A673 (cell line): Measurements from ENCODE around the gene WDR88. TPM values are rescaled to one million over a fixed set of nuclear protein-coding genes. Genes with fewer than 3 reads are reported as not detected.

Experiments used
- BruUV-seq: library from RNA; stranded (reverse); fragments of 400-500 nt; replicated peaks from 2 replicates; lab custom pipeline; 2021; lab: Mats Ljungman, UMichigan
- CTCF ChIA-PET: fragments of 300-600 bp; sonication (Branson Sonifier 250); formaldehyde crosslinking; loops from one replicate; lab custom pipeline; 2022; ENCODE audit warnings: antibody characterized with exemption; lab: Charles Lee
- POLR2A ChIA-PET: fragments of 300-600 bp; sonication (Branson Sonifier 250); formaldehyde crosslinking; loops from one replicate; lab custom pipeline; 2022; ENCODE audit warnings: antibody characterized with exemption; ENCODE audit not compliant: low non-redundant PET; lab: Charles Lee
- DNase-seq: peaks from one replicate; pipeline ENCODE4 v3.0.0-alpha.2; 2015; ENCODE audit warnings: low spot score
- H3K27ac ChIP-seq: fragments of 200-600 bp; sonication (generic); 2 replicates; pipeline ENCODE4 v1.5.1; 2016; ENCODE audit warnings: mixed run types, low read depth, mild to moderate bottlenecking, mixed read lengths, antibody characterized with exemption, low read length; ENCODE audit not compliant: poor library complexity, severe bottlenecking
- H3K27me3 ChIP-seq: fragments of 200-600 bp; sonication (generic); replicated peaks from 2 replicates; pipeline ENCODE4 v1.6.1; 2017; ENCODE audit warnings: mixed run types, low read depth, mild to moderate bottlenecking, mixed read lengths, antibody characterized with exemption, low read length; ENCODE audit not compliant: insufficient read depth, poor library complexity
- H3K36me3 ChIP-seq: fragments of 200-600 bp; sonication (generic); 2 replicates; pipeline ENCODE4 v1.6.1; 2016; ENCODE audit warnings: mixed run types, mild to moderate bottlenecking, mixed read lengths, antibody characterized with exemption, low read length; ENCODE audit not compliant: insufficient read depth, poor library complexity, severe bottlenecking
- H3K4me1 ChIP-seq: fragments of 200-600 bp; sonication (generic); 2 replicates; pipeline ENCODE4 v1.6.1; 2017; ENCODE audit warnings: mixed run types, mild to moderate bottlenecking, mixed read lengths, antibody characterized with exemption, low read length; ENCODE audit not compliant: insufficient read depth, poor library complexity, severe bottlenecking
- H3K4me3 ChIP-seq: fragments of 200-600 bp; sonication (generic); 2 replicates; pipeline ENCODE4 v1.5.1; 2016; ENCODE audit warnings: low read depth, mixed run types, mild to moderate bottlenecking, mixed read lengths, low read length; ENCODE audit not compliant: poor library complexity, severe bottlenecking
- H3K9me3 ChIP-seq: fragments of 200-600 bp; sonication (generic); 2 replicates; pipeline ENCODE4 v1.6.1; 2016; ENCODE audit warnings: mixed run types, low read depth, mild to moderate bottlenecking, mixed read lengths, antibody characterized with exemption, low read length; ENCODE audit not compliant: poor library complexity, severe bottlenecking
- CTCF ChIP-seq: fragments of 300-800, 200-600 bp; sonication (generic); conservative IDR thresholded peaks from 2 replicates; pipeline ENCODE4 v1.5.1; 2017; ENCODE audit warnings: low read depth, mild to moderate bottlenecking, antibody characterized with exemption, low read length, moderate library complexity, mixed read lengths
- EZH2 ChIP-seq: fragments of 200-600 bp; sonication (generic); IDR thresholded peaks from 2 replicates; pipeline ENCODE4 v1.6.1; 2017; ENCODE audit warnings: borderline replicate concordance, low read depth, mild to moderate bottlenecking, mixed read lengths, antibody characterized with exemption, low read length; ENCODE audit not compliant: poor library complexity, severe bottlenecking
- intact Hi-C: fragments of 100-400 bp; cut with micrococcal nuclease; formaldehyde crosslinking; loops from one replicate; pipeline ENCODE4 v1.10.0; 2022; ENCODE audit not compliant: unreplicated experiment
- total RNA-seq: library from RNA; stranded (reverse); gene quantifications from 2 replicates; pipeline ENCODE4 v1.2.3, GENCODE V29; 2021

WDR88 gene
- total RNA-seq, 1 experiment from 2014 or later = not detected

GRCh38 chr19:33175156-33175782, 43.4 kb downstream of the WDR88 start:
- H3K4me1 ChIP-seq = no peaks in the 10 kb centered on the region
- no peaks in the 10 kb centered on the region for H3K9me3 ChIP-seq
- no TSS peak for BruUV-seq
- H3K27me3 ChIP-seq = no peaks in the 10 kb centered on the region
- peak overlapping the region; percentile 94 for H3K4me3 ChIP-seq
- H3K36me3 ChIP-seq = no peaks in the 10 kb centered on the region
- intact Hi-C loops = no loop called here
- ChIA-PET POLR2A (no interaction called here), CTCF (no interaction called here)
- H3K27ac ChIP-seq = no peak overlapping the region
- DNase-seq = no peak
- TF ChIP-seq EZH2 = no peak
- no peak for TF ChIP-seq CTCF

GRCh38 chr19:33175886-33176669, 44.2 kb downstream of the WDR88 start:
- CTCF ChIA-PET = interaction anchor here (1.0 kb wide), 1 partner anchor 32 kb away, joined by 3 read pairs; no protein-coding TSS in a partner anchor

More at GRCh38 chr19:33175886-33176669, 44.2 kb downstream of the WDR88 start:
- intact Hi-C loops = no loop called here
- Histone ChIP-seq H3K36me3 (no peaks in the 10 kb centered on the region), H3K27ac (peak overlapping the region; percentile 92), H3K4me3 (peak overlapping the region; percentile 94), H3K27me3 (no peaks in the 10 kb centered on the region), H3K9me3 (no peaks in the 10 kb centered on the region), H3K4me1 (no peaks in the 10 kb centered on the region)
- POLR2A ChIA-PET = interaction anchor here (0.6 kb wide), 1 partner anchor 771 kb away, joined by 3 read pairs; the partner anchor contains the start of gene DPY19L3
- peak; percentile 30 for DNase-seq
- TF ChIP-seq EZH2 = no peak
- TF ChIP-seq CTCF = no peak
- TSS peak; percentile 67 for BruUV-seq
